Mucosa of descending colon (tissue), 3 donors: ENCODE measurements around the gene RIOK3. TPM values are rescaled to one million over a fixed set of nuclear protein-coding genes. Genes with fewer than 3 reads are reported as not detected.

Source experiments
- ATAC-seq: fragments of 200-7000 bp; cut with Tn5 transposase; one replicate; pipeline ENCODE4 v1.9.1; 2020; ENCODE audit warnings: mild to moderate bottlenecking, moderate library complexity
- DNase-seq, 3 donors: peaks; one replicate each; pipeline ENCODE4 v3.0.0-alpha.2; 2020
- H3K36me3 ChIP-seq: fragments of 200-600 bp; one replicate; pipeline ENCODE4 v1.8.0; 2021; ENCODE audit warnings: low read depth, mild to moderate bottlenecking
- H3K4me1 ChIP-seq: fragments of 200-600 bp; one replicate; pipeline ENCODE4 v1.8.0; 2021; ENCODE audit warnings: low read depth, mild to moderate bottlenecking
- H3K4me3 ChIP-seq: fragments of 200-600 bp; one replicate; pipeline ENCODE4 v1.8.0; 2021; ENCODE audit warnings: mild to moderate bottlenecking
- H3K9me3 ChIP-seq: fragments of 200-600 bp; one replicate; pipeline ENCODE4 v1.8.0; 2021; ENCODE audit warnings: mild to moderate bottlenecking
- intact Hi-C, 2 donors: fragments of 100-400 bp; cut with DNase I in 1 of 2; cut with micrococcal nuclease in 1 of 2; formaldehyde crosslinking; loops; one replicate each; pipeline versions ENCODE4 v1.11.0 to v1.11.1; 2022; cut with DNase I, micrococcal nuclease
- total RNA-seq, 3 donors: library from RNA; stranded (reverse); fragmentation: NEBNext Ultra II Directional in 2 of 3; extraction: Animal tissue kit (Norgen Biotek cat#: 25700) in 2 of 3; gene quantifications; one replicate each; pipeline versions ENCODE4 v1.2.1 to v1.2.4, GENCODE V29; 2021 to 2023
- TF ChIP-seq, protein P1 (sequence below): fragments of 200-600 bp; IDR thresholded peaks from one replicate; pipeline ENCODE4 v1.8.0; 2022; ENCODE audit warnings: antibody characterized with exemption, mild to moderate bottlenecking
- donor health status: DM: no; HTN: no; CAD: no; lungs with moderate emphysema.
- donor health status: DM: no; HTN: no; CAD: no.
- donor health status: DM: no; HTN: yes; CAD: no.

Gene RIOK3
- total RNA-seq, 3 donors from 2014 or later: 96.3 to 176 (median 171) TPM

DNA sequence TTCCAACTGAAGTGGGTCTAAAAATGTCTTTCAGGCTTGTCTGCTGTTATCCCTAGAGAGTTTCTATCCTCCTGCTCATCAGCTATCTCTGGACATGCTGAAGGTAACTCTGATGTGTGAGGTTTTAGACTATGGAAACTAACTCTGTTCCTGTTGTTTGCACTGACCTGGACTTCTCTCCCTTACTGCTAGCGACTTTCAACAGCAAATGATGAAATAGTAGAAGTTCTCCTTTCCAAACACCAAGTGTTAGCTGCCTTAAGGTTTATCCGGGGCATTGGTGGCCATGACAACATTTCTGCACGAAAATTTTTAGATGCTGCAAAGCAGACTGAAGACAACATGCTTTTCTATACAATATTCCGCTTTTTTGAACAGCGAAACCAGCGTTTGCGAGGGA is 77.1 kb downstream of the RIOK3 start:
- intact Hi-C loops: no loop called here
- ATAC-seq: no peak

DNA sequence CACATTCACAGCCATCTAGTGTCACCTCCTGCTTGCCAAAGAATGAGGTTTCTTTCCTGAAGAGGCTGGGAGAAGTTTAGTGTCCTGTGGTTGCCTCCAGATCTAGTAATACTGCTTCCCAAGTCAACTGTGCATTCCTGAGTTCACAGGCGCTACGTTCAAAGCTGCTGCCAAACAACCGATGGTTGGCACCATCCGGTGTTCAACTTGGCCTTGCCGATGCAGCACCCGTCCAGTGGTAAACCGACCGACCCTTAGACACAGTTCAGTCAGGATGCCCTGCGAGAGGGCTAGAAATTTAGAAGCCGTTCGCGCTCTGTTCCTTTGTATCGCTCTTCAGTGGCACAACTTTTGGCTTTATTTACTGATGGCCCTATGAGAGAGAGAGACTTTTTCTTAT is 78.8 kb downstream of the RIOK3 start:
- ATAC-seq (no peak), DNase-seq (no peak)
- Histone ChIP-seq H3K36me3 (peaks cover 23% of the 10 kb centered on the region), H3K9me3 (no peaks in the 10 kb centered on the region), H3K4me3 (no peak overlapping the region), H3K4me1 (no peaks in the 10 kb centered on the region)
- TF ChIP-seq, protein P1, sequence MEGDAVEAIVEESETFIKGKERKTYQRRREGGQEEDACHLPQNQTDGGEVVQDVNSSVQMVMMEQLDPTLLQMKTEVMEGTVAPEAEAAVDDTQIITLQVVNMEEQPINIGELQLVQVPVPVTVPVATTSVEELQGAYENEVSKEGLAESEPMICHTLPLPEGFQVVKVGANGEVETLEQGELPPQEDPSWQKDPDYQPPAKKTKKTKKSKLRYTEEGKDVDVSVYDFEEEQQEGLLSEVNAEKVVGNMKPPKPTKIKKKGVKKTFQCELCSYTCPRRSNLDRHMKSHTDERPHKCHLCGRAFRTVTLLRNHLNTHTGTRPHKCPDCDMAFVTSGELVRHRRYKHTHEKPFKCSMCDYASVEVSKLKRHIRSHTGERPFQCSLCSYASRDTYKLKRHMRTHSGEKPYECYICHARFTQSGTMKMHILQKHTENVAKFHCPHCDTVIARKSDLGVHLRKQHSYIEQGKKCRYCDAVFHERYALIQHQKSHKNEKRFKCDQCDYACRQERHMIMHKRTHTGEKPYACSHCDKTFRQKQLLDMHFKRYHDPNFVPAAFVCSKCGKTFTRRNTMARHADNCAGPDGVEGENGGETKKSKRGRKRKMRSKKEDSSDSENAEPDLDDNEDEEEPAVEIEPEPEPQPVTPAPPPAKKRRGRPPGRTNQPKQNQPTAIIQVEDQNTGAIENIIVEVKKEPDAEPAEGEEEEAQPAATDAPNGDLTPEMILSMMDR: no peak
- intact Hi-C loops: no loop called here

More for the DNA sequence above, 77.1 kb downstream of the RIOK3 start:
- DNase-seq: no peak
- Histone ChIP-seq H3K9me3 (no peaks in the 10 kb centered on the region), H3K36me3 (peaks cover 18% of the 10 kb centered on the region), H3K4me3 (no peak overlapping the region), H3K4me1 (no peaks in the 10 kb centered on the region)
- TF ChIP-seq, protein P1: no peak

Other genes starting within 250 kb of the RIOK3 start
- 10 to 100 TPM; 30.4 to 33.5 (median 30.5) TPM for gene RMC1, start 50.2 kb downstream of the RIOK3 start, total RNA-seq
- 10 to 100 TPM; 35.5 to 51.0 (median 41.2) TPM for gene NPC1, start 133.2 kb downstream of the RIOK3 start, total RNA-seq
- 1 to 10 TPM; 1.5 to 3.3 (median 1.9) TPM for gene ANKRD29, start 209.6 kb downstream of the RIOK3 start, total RNA-seq
- gene LAMA3, start 236.2 kb downstream of the RIOK3 start, total RNA-seq: 10 to 100 TPM; 29.0 to 62.0 (median 49.0) TPM